Superior temporal gyrus (tissue), 1 donor: ENCODE data around the gene DNAL1.
"Not testable (repeated sequence)": the region's sequence is repeated elsewhere in the genome, so short reads cannot be mapped to it uniquely, and the experiment has no call there.

Experiments used
- DNase-seq: peaks from one replicate; pipeline ENCODE4 v3.0.0-alpha.2; 2016; ENCODE audit errors: extremely low spot score

DNAL1 gene

DNA sequence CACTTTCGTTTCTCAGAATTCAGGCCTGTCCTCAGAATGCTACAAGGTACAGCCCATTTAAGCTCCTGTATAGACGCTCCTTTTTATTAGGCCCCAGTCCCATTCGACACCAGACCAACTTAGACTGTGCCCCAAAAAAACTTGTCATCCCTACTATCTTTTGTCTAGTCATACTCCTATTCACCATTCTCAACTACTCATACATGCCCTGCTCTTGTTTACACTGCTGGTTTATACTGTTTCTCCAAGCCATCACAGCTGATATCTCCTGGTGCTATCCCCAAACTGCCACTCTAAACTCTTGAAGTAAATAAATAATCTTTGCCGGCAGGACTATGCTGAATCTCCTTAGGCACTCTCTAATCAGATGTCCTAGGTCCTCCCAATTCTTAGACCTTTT, 63.3 kb downstream of the DNAL1 start:
- DNase-seq = not testable (repeated sequence)

DNA sequence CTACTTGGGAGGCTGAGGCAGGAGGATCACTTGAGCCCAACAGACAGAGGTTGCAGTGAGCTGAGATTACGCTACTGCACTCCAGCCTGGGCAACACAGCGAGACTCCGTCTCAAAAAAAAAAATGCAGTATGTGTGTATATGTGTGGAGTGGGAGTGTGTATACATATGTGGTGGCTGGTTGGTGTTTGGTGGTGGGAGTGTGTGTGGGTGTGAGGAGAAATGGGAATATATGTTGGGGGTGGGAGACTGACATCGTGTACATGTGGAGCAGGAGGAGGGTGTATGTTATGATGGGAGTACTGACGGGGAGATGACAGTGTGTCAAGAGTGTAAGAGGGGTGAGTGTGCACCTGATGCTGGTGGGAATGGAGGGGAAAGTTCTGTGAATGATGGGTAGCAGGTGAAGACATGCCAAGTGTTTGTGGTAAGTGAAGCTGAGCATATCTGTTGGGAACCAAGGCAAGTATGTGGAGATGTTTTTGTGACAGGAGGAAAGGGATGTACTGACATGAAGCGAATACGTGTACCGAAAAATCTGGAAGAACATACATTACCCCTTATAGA, 65.2 kb downstream of the DNAL1 start:
- DNase-seq = no peak

DNA sequence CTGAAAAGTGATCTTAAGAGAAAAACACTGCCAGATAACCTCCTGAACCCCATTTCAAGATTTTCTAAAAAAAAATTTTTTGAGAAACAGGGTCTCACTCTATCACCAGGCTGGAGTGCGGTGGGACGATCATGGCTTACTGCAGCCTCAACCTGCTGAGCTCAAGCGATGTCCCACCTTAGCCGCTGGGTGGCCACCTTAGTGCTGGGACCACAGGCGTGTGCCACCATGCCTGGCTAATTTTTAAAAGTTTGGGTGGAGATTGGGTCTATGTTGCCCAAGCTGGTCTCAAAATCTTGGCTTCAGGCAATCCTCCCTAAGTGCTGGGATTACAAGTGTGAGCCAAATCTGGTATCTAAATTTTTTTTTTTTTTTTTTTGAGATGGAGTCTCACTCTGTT, 66.0 kb downstream of the DNAL1 start:
- no peak for DNase-seq

DNA sequence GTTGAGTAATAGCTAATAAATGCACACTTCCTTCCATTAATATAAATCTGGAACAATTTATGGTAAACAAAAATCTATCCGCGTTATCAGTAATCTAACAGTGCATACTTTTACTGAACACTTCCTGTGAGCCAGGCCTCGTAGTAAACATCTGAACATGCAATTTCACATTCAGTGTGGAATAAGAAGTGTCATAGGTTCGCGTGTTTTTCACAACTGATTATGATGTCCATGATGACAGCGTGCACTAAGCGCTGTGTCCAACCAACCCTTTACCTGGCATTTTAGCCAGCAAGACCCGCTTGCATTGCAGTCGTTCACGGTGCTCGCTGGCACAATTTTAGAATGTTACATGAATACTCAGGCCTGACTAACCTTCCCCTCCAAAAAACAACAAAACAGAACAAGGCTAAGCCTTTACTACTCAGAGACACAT, 67.3 kb downstream of the DNAL1 start:
- DNase-seq = no peak

DNA sequence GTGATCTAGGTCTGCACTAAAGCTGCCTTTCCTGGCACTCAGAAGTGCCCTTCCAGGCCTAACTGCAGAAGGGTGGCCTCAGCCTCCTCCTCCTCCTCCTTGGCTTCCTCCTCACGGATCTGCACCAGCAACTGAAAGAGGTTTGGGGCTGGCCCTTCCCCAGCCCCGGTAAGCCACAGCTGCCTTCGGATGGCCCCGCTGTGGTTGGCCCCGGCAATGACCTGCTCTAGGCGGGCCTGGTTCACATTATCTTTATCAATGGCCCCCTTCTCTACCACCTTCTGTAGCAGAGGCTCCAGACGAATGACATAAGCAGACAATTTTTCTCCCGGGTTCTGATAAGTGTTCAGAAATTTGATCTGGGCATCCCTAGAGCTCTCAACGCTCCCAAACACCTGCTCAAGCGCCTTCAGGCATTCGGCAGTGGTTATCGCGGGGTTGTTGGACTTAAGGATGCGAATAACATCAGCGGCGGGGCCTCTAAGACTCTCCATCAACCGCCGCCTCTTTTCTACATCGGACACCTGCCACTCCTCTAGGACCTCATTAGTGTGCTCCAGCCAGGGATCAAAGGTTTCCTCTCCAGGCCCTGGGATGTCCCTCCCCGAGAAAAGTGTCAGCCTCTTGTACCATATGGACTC, 67.9 kb downstream of the DNAL1 start:
- DNase-seq = peak; percentile 53

DNA sequence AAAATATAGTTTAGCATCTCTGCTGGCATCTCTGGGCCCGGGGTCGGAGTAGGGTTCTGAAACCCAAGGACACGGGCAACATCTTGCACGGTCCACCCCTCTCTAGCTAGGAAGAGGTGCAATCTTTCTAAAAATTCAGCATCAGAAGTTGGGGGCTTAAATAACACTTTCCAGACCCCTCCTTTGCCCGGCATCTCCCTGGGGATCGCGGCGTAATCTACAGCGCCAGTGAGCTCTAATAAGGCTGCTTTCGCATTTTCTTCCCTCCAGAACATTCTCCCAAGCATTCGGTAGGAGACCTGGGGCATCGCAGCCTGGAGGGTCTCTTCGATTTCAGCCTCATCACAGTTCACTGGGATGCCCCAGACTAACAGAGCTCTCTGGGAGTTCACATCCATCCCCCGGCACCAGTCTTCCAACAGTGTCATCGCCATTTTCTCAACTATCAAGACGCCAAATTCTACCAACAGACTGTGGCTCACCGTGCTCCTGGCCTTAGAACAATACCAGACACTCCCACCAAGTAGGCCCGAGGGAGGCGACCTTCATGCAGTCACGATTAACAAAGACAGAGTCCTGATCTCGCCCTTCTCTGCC, 68.5 kb downstream of the DNAL1 start:
- DNase-seq = peak; percentile 67

DNA sequence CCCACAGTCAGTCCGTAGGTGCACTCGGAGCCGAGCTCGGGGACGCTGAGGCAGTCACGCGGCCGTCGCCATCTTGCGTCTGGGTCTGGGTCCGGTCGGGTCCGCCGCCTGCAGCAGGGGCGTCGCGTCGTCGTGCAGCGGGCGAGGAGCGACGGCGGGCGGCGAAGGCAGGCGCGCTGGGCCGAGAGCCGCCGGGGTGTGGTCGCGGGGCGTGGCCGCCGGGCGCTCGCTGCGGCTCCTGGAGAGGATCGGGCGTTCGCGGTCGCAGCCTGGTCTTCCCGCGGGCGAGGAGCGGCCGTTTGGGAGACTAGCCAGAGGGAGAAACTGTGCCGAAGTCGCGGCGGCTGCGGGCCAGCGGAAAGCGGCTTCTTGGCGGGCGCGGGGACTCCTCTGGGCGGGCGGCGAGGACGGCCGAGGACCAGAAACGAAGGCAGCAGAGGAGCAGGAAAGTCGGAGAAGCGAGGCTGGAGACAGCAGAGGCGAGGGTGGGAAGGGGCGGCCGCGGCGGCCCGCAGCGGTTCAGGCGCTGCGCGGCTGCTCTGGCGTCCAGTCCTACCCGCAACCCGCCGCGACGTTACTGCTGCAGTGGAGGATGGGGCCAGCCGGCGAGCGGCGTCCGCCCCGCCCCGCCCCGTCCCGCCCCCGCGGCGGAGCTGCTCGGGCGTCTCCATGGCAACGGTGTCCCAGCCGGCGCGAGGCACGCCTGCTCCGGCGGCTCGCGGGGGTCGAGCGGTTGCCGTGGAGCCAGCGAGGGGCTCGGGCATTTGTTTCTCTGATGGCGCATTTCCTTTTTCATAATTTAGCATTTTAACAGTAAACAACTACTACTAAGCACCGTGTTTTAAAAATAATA, 69.2 kb downstream of the DNAL1 start, which contains the start of gene PNMA1:
Gene PNMA1 (minus strand): TSS at position 582 of the 853 bp plus-strand sequence. CDS start 745 bp downstream, outside the sequence.
- peak; percentile 86 for DNase-seq

DNA sequence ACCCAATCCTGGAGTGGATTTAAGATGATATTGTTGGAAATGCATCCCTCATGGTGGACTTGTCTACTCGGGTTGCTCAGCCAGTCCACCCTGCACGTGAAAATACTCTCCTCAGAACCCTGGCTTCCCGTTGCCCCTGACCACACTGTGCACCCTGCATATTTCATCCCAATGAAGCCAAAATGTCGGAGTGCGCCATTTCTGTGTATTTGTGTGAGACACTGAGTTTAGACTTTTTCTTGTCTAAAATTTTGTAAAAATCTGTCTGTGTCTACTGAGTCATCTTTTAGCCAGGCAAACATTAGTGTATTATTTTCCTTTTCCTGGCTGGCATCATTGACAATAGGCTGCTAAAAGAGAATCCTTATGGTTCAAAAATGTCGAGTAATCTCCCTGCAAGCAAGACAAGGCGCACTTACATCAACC, 69.9 kb downstream of the DNAL1 start:
- no peak for DNase-seq

DNA sequence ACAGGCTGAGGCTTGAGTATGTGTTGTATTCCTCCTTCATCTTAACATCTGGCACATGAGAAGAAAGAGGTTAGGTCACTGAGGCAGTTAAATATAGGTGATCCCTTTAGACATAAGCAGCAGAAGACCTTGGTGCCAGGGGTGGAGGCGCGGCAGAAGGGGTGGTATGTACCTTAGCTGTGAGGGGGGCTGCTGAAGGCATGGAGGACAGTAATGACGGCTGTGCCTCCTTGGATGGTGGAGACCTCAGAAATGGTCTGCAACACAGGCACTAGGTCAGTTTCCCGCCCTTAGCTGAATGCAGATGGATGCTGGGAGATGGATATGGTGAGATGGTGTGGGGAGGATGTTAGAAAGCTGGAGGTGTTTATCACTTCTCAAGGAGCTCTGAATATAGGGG, 70.9 kb downstream of the DNAL1 start:
- DNase-seq = no peak

DNA sequence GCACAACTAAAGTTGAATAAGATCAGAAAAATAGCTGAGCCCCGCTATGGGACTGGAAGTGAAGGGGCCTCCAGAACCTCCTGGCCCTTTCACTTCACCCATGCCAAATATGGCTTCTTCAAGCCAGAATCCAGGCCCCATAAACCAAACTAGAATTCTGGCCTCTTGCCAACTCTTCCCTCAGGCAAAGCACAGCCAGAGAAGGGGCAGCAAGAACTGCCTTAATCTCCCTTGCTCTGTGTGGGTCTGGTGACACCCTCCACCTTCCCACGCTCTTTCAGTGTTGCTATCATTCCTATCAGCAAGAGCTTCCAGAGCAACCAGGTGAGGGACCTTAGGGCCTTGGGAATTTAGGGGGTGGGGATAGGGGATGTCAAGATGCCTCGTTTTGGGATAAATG, 72.5 kb downstream of the DNAL1 start:
- DNase-seq = no peak

DNA sequence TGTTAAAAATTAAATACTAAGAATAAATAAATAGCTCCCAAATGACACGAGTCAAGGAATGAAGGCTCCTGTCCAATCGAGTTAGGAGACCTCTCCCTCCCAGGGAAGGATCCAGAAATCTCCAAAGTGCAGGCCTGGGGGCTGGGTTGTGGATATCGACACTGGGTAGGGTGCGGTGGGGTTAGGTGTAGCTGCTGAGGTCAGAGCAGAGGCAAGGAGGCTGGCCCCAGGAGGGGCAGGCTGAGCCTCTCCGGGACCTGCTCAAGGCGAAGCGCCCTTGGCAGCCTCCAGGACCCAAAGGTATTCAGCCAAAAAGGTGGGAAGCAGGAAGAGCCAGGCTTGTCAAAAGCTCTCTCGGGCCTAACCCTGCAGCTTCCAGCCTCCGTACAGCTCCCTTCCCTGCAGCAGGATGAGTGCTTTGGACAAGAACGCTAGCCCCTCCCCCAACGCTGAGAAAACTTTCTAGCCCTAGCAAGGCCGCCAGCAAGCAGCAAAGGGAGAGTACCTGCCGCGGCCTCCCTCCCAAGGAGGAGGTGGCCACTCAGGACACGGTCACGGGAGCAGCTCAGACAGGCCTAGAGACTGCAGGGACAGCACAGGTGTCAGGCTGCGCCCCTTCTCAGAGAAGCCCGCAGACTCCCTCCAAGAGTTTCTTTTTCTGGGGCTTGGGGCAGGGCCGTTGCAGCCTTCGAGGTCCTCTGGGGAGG, 73.1 kb downstream of the DNAL1 start:
- no peak for DNase-seq

DNA sequence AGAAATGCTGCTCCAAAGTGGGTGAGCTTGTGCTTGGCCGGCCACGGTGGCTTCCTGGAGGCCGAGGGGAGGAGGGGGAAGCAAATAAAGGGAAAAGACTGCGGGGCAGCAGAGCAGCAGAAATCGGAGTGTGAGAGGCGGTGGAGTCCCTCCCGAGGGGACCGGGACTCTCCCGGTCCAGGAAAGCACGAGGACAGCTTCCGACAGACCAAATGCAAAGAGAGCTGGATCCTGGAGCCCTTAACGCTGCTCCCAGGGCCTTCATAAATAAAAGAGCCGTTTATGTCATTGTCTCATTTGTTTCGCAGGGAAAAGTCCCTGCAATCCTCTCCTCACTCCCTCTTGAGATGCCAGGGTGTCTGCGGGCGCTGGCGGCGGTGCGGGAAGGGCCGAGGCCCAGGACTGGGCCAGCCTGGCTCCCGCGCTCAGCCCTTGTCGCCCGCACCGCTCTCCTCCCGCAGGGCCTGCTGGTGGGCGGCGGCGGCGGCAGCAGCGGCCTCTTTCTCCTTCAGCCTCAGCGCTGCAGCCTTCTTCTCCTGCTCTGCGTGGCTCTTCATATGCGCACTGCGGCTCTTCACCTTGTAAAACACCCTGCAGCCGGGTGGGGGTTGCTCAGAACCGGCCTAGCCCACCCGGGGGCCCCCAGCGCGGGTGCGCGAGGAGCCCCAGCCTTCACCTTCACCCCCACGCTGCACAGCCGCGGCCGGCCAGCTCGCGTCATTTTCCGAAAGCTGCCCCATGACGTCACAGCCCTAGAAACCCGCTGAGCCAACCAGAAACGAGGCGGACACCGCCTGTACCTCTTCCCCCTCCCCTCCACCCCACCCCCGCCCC, 73.8 kb downstream of the DNAL1 start:
- no peak for DNase-seq

DNA sequence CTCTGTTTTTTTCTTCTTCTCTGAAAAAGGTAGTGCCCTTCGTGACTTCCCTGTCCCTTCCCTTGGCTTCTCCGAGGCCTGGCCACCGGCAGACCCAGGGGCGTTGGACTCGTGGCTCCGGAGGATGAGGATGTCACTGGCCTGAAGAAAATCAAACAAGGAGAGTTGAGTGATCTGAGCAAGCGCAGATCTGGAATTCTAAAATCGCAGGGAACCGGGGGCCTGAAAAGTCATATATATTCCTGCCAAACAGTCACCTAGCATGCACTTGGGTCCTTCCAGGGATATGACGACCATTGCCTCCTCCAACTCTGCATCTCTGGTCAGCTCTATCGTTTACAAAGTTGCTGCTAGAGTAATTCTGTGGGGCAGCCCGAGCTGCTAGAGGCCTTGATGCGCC, 74.6 kb downstream of the DNAL1 start:
- no peak for DNase-seq

DNA sequence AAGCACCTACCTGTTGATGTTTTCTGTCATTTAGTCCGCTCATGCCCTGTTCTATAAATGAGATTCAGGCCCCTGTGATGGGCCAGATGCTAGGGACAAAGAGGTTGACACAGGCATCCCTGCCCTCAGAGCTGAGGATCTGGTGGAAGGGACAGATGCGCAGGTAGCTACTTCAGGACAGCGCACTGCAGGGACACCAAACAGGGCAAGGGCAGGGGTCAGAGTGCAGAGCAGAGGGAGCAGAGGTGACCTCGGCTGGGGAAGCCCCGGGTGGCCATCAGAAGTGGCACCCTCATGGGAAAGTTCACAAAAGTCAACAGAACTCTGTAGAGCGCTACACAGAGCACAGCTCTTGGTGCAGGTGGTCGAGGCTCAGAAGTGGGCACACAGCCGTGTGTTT, 75.0 kb downstream of the DNAL1 start:
- DNase-seq = no peak

DNA sequence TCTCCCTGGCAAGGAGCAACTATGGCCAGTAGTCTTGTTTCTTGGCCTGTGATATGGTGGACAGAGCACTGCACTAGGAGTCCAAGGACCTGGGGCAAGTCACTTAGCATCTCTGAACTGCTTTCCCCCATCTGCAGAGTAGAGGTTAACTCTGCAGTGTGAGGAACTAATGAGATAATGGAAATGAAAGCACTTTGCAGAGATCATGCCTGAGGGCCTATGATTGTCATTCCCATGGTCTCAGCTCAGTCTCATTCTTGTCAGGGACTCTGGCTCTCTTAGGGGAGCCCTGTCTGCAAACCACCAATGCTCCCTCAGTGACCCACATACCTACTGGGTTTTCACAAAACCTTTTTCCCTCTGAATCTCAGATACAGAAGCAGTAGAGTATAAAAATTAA, 75.8 kb downstream of the DNAL1 start:
- no peak for DNase-seq

DNA sequence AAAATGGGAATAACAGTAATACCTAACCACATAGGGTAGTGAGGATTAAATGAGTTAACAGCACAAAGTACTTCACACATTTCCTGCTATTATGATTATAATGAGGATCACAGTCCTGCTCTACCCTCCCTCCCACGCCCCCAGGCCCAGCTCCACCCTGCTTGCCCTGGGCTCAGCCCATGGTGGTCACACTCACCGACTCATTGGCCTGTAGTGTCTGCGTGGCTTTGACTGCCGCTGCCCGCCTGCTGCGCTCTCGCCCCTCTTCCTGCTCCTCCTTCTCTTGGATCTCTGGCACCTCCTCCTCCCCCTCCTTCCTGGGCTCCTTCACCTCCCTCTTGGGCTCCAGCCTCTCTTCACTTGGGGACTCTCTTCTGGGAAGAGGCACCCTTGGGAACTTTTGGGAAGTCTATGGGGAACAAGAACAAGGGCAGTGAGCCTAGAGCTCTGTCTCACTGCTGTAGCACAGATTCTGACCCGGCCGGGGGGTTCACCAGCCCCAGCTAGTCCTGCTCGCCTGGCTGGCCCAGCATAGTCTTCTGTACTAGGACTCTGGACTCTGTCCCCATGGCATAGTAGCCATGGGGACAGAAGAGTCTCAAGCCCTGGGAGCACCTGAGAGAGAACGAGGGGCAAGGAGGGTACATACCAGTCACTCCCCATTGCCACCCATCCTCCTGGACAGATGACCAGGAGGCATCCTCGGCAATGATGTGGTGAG, 76.5 kb downstream of the DNAL1 start:
- DNase-seq = no peak

DNA sequence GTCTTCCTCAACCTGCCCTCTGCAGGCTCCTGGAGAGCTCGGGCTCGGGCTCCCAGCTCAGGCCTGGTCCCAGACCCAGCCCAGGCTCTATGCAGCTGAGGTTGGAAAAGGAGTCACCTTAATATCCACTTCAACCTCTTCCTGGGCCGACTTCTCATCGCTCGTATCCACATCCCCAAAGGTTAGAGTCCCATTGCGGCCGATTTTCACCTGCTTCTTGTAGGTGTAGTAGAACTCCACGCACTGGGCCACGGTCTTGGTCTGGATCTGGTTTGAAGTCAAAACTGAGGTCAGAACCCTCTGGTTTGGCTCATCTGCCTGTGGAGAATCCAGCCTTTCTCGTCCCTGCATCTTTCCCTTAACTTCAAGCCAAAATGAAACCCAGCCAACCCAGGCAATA, 77.8 kb downstream of the DNAL1 start:
- no peak for DNase-seq

DNA sequence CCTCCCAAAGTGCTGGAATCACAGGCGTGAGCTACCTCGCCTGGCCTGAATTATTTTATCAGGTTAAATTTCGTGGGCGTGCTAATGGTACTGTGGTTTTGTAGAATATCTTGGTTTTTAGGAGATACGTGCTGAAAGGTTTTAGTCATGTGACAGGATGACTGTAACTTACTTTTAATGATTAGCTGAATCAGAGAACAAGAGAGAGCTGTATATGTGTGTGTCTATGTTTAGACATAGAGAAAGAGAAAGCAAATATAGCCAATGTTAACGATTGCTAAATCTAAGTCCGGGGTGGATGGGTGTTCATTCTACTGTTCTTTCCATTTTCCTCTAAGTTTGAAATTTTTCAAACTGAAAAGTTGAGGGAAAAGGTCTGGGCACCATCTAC, 78.6 kb downstream of the DNAL1 start:
- DNase-seq = no peak

DNA sequence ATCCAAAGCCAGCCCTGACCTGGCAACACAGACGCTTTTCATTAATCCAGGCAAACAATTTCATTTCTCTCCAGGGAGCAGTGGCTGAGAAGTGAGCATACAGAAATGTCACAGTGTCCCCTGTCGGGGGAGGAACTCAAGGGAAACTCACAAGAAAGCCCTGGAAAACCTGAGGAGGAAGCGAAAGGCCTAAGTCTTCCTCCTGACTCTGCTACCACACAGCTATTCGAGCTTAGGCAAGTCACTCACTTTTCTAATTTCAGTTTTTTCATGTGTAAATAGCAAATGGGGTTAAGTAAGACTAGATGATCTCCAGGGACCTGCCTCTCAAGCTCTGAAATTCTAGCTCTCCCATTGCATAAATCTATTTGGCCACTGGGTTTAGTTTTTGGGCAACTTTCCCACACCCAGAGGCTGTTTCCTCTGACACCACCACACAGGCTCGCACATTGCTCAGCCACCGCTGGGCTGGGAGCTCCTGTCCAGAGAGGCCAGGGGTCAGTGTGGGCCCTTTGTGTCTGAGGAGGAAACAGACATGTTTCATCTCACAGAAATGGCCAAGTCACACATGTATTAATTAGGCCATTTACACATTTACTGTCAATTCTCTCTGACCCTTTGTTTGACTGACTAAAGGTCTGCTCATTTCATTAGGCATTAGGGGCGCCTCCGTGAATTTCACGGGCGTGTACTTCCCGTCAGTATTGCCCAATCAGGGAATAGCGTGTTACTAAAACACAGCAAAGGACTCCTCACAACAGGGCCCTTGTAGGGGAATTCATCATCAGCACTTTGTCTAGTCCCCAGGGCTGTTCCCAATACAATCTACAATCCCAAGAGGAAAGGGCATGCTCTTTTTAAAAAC, 79.2 kb downstream of the DNAL1 start:
- DNase-seq = peak; percentile 6
